Heart left ventricle (tissue), 13 donors: ENCODE results near the gene AFAP1.

Experiments used
- POLR2A ChIP-seq, 2 donors: fragments of 450-650 bp; IDR thresholded peaks; one replicate each; pipeline ENCODE4 v1.6.1; 2017; ENCODE audit warnings: antibody characterized with exemption in 2 of 2, mild to moderate bottlenecking in 2 of 2, moderate library complexity in 2 of 2
- TF ChIP-seq, protein P1 (sequence below), 12 donors: fragments of 200-600 bp; sonication (generic) in 4 of 12; IDR thresholded peaks; one replicate each; pipeline versions ENCODE4 v1.5.0 to v1.8.0; 2018 to 2022; ENCODE audit warnings: antibody characterized with exemption in 12 of 12, mild to moderate bottlenecking in 5 of 12
- donor health status: ischemic (EF 13 %, LVEDD 7.1; RV severe dilation, severe dysfunction).
- donor health status: DM: no; HTN: yes; CAD: no.
- donor health status: DM: no; HTN: no; CAD: no.
- donor health status: ischemic (EF 25% LVEDD 6.9; RV normal size, moderate dysfunction).
- donor health status: ischemic (EF 25% LVEDD 5.7; RV mildly dilated, moderate dysfunction).
- donor health status: ischemic (EF 35%, LVEDD 5.7; RV mildly dilated, moderate dysfunction).
- donor health status: nonischemic (EF 11% LVEDD 7.7; RV severe dilation, severe dysfunction).
- donor health status: DM: yes; HTN: yes; CAD: no.
- donor health status: PGD.
- donor health status: ischemic (EF 29% LVEDD 5.4; RV normal size, mild dysfunction).
- donor health status: nonischemic (EF 23%, LVEDD 6.1; RV moderate dilation, normal function).

DNA sequence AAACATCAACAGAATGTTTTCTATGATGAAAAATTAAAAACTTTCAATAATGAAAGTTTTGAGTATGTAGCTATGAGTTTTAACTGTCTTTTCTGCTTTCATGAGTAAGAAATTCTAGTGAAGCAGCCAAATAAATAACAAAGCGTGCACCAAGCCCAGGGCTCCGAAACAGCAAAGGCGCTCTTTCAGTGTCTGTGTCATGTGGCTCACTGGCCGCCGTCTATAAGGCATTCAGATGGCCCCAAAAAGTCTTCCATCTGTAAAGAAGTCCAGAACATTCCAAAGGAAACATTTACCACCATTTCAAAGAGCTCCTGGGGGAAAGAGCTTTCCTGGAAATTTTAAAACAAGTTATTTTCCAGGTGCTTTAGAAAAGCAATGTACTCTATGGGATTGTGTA lies 139.9 kb downstream of the AFAP1 start:
- TF ChIP-seq, protein P1, sequence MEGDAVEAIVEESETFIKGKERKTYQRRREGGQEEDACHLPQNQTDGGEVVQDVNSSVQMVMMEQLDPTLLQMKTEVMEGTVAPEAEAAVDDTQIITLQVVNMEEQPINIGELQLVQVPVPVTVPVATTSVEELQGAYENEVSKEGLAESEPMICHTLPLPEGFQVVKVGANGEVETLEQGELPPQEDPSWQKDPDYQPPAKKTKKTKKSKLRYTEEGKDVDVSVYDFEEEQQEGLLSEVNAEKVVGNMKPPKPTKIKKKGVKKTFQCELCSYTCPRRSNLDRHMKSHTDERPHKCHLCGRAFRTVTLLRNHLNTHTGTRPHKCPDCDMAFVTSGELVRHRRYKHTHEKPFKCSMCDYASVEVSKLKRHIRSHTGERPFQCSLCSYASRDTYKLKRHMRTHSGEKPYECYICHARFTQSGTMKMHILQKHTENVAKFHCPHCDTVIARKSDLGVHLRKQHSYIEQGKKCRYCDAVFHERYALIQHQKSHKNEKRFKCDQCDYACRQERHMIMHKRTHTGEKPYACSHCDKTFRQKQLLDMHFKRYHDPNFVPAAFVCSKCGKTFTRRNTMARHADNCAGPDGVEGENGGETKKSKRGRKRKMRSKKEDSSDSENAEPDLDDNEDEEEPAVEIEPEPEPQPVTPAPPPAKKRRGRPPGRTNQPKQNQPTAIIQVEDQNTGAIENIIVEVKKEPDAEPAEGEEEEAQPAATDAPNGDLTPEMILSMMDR (IDR thresholded peaks at IDR 0.05): no peak
- TF ChIP-seq POLR2A (IDR thresholded peaks at IDR 0.05): no peak
